ENCODE measurements around the gene ABCB10. TPM values are rescaled to one million over a fixed set of nuclear protein-coding genes. Genes with fewer than 3 reads are reported as not detected.

Gene ABCB10
- total RNA-seq, 1 donor from 2014 or later = 16.4 TPM

DNA sequence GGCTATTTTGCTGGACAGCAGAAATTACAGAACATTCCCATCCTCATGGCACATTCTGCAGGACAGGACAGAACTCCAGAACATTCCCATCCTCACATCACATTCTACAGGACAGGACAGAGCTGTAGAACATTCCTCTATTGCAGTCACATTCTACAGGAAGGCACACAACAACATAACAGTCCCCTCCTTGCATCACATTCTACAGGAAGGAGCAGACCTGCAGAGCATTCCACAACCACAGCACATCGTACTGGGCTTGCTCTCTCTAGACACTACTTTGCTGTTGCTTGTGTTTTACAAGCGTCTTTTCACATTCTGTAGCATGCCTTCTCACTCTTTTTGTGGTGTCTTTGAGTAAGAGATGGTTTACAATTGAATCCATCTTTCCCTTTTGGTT lies 26.8 kb upstream of the ABCB10 start:
- Mint-ChIP-seq H3K4me3 (no peak overlapping the region), H3K27me3 (ENCODE audit: low read depth) (no peaks in the 10 kb centered on the region), H3K27ac (no peak overlapping the region), H3K36me3 (peaks cover 2% of the 10 kb centered on the region), H3K9me3 (no peaks in the 10 kb centered on the region), H3K4me1 (peaks cover 3% of the 10 kb centered on the region)
- no peak for TF ChIP-seq CTCF (IDR thresholded peaks at IDR 0.05; ENCODE audit: unreplicated experiment)
- no peak for DNase-seq (ENCODE audit: low spot score in 2 of 2, unreplicated experiment in 2 of 2)

DNA sequence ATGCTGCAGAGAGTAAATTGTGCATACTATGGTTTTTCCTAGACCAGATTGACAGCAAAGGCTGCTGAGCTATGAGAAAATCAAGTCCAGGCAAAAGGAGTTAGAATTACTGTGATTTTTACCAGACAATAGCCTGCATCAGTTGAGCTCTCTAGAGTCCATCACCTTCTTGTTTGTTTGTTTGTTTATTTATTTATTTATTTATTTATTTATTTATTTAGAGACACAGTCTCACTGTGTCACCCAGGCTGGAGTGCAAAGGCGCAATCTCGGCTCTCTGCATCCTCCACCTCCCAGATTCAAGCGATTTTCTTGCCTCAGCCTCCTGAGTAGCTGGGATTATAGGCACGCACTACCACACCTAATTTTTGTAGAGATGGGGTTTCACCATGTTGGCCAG lies 24.2 kb upstream of the ABCB10 start:
- peaks cover 16% of the 10 kb centered on the region for H3K4me1 Mint-ChIP-seq
- no peak overlapping the region for H3K27ac Mint-ChIP-seq
- no peaks in the 10 kb centered on the region for H3K36me3 Mint-ChIP-seq
- no peaks in the 10 kb centered on the region for H3K9me3 Mint-ChIP-seq
- H3K27me3 Mint-ChIP-seq (ENCODE audit: low read depth) = no peaks in the 10 kb centered on the region
- no peak for DNase-seq (ENCODE audit: low spot score in 2 of 2, unreplicated experiment in 2 of 2)
- TF ChIP-seq CTCF (IDR thresholded peaks at IDR 0.05; ENCODE audit: unreplicated experiment) = no peak
- no peak overlapping the region for H3K4me3 Mint-ChIP-seq

- Mint-ChIP-seq H3K9me3 (no peaks in the 10 kb centered on the region), H3K27ac (no peak overlapping the region), H3K4me3 (no peak overlapping the region), H3K4me1 (peaks cover 16% of the 10 kb centered on the region), H3K27me3 (ENCODE audit: low read depth) (no peaks in the 10 kb centered on the region), H3K36me3 (no peaks in the 10 kb centered on the region)
- DNase-seq (ENCODE audit: low spot score in 2 of 2, unreplicated experiment in 2 of 2) = no peak
- no peak for TF ChIP-seq CTCF (IDR thresholded peaks at IDR 0.05; ENCODE audit: unreplicated experiment)
Measured at GRCh38 chr1:229582011-229582694, 23.6 kb upstream of the ABCB10 start.

- H3K4me1 Mint-ChIP-seq = peaks cover 16% of the 10 kb centered on the region
- no peaks in the 10 kb centered on the region for H3K36me3 Mint-ChIP-seq
- no peak overlapping the region for H3K4me3 Mint-ChIP-seq
- H3K27me3 Mint-ChIP-seq (ENCODE audit: low read depth) = no peaks in the 10 kb centered on the region
- no peak for TF ChIP-seq CTCF (IDR thresholded peaks at IDR 0.05; ENCODE audit: unreplicated experiment)
- no peak for DNase-seq (ENCODE audit: low spot score in 2 of 2, unreplicated experiment in 2 of 2)
- H3K27ac Mint-ChIP-seq = no peak overlapping the region
- no peaks in the 10 kb centered on the region for H3K9me3 Mint-ChIP-seq
Measured at GRCh38 chr1:229581485-229581884, 23.0 kb upstream of the ABCB10 start.

GRCh38 chr1:229579059-229579673 lies 20.7 kb upstream of the ABCB10 start:
- peak overlapping the region; percentile 5 for H3K4me3 Mint-ChIP-seq

More at GRCh38 chr1:229579059-229579673, 20.7 kb upstream of the ABCB10 start:
- Mint-ChIP-seq H3K36me3 (no peaks in the 10 kb centered on the region), H3K9me3 (no peaks in the 10 kb centered on the region), H3K27ac (peak overlapping the region; percentile 76), H3K4me1 (peaks cover 16% of the 10 kb centered on the region), H3K27me3 (ENCODE audit: low read depth) (no peaks in the 10 kb centered on the region)
- TF ChIP-seq CTCF (IDR thresholded peaks at IDR 0.05; ENCODE audit: unreplicated experiment) = no peak
- peak in 1 of 2 experiments; percentile 40 for DNase-seq (ENCODE audit: low spot score in 2 of 2, unreplicated experiment in 2 of 2)

Measured in mesothelial cell of epicardium (in vitro differentiated cells).